K562 (cell line): Measurements from ENCODE around the gene AMN1. TPM values are rescaled to one million over a fixed set of nuclear protein-coding genes. Genes with fewer than 3 reads are reported as not detected.

Experiments used
- BRF1 ChIP-seq: IDR thresholded peaks from 3 replicates; pipeline ENCODE4 v1.6.1; 2011; ENCODE audit warnings: borderline replicate concordance, mild to moderate bottlenecking; ENCODE audit not compliant: insufficient read length; ENCODE audit errors: extremely low read depth
- CREB1 ChIP-seq, 2 experiments: sonication (generic) in 1 of 2; formaldehyde crosslinking in 1 of 2; IDR thresholded peaks; 2 replicates each; pipeline versions ENCODE4 v1.6.1 to v1.8.0; 2012 to 2022; ENCODE audit warnings: inconsistent platforms in 1 of 2, mild to moderate bottlenecking in 1 of 2, missing genetic modification reagents in 1 of 2, moderate library complexity in 1 of 2
- ETV1 ChIP-seq: fragments of 450-650 bp; conservative IDR thresholded peaks from 2 replicates; pipeline ENCODE4 v1.6.1; 2016; ENCODE audit warnings: missing genetic modification characterization, control low read depth, low read depth, missing compliant biosample characterization
- HDAC1 ChIP-seq, 2 experiments: fragments of 450-650 bp; IDR thresholded peaks; 2 replicates each; pipeline ENCODE4 v1.6.1; 2016 to 2017; ENCODE audit warnings: inconsistent platforms in 1 of 2, mild to moderate bottlenecking in 1 of 2, moderate library complexity in 1 of 2
- HNRNPLL ChIP-seq: fragments of 200-400 bp; formaldehyde crosslinking; IDR thresholded peaks from 2 replicates; pipeline ENCODE4 v1.6.1; 2017; ENCODE audit warnings: low read length, low read depth, mild to moderate bottlenecking; ENCODE audit not compliant: poor library complexity, severe bottlenecking
- JUN ChIP-seq, 2 experiments: sonication (generic) in 1 of 2; formaldehyde crosslinking in 1 of 2; IDR thresholded peaks; 2 replicates each; pipeline versions ENCODE4 v1.6.1 to v1.8.0; 2012 to 2022; ENCODE audit warnings: borderline replicate concordance in 2 of 2, mild to moderate bottlenecking in 2 of 2, improper control_type of control experiment in 1 of 2, low read depth in 1 of 2, low read length in 1 of 2, missing genetic modification reagents in 1 of 2
- MCM7 ChIP-seq, 2 experiments: fragments of 450-650 bp; IDR thresholded peaks; 2 replicates each; pipeline ENCODE4 v1.6.1; 2016 to 2018
- MYNN ChIP-seq, 2 experiments: sonication (generic); formaldehyde crosslinking in 1 of 2; IDR thresholded peaks; 2 replicates each; pipeline versions ENCODE4 v1.5.0 to v1.6.1; 2016 to 2020; ENCODE audit warnings: antibody characterized with exemption in 1 of 2, missing genetic modification reagents in 1 of 2
- NEUROD1 ChIP-seq: fragments of 150-350 bp; IDR thresholded peaks from 2 replicates; pipeline ENCODE4 v1.6.1; 2014; ENCODE audit warnings: borderline replicate concordance, low read length, low read depth; ENCODE audit not compliant: partially characterized antibody
- NFRKB ChIP-seq: fragments of 450-650 bp; IDR thresholded peaks from 2 replicates; pipeline ENCODE4 v1.6.1; 2016; ENCODE audit warnings: low read depth
- NRF1 ChIP-seq, 2 experiments: fragments of 450-650 bp; IDR thresholded peaks in 1 of 2; conservative IDR thresholded peaks in 1 of 2; 2 replicates each; pipeline ENCODE4 v1.6.1; 2014; ENCODE audit warnings: mild to moderate bottlenecking in 2 of 2
- OTX1 ChIP-seq: fragments of 450-650 bp; formaldehyde crosslinking; IDR thresholded peaks from 2 replicates; pipeline ENCODE4 v1.4.0; 2022; ENCODE audit warnings: mild to moderate bottlenecking
- PPARD ChIP-seq: fragments of 250-450 bp; sonication (Bioruptor Pico); IDR thresholded peaks from 2 replicates; pipeline ENCODE4 v1.8.0; 2022; ENCODE audit warnings: inconsistent platforms, mild to moderate bottlenecking, moderate library complexity
- SMAD4 ChIP-seq: fragments of 250-450 bp; sonication (Bioruptor Pico); conservative IDR thresholded peaks from 2 replicates; pipeline ENCODE4 v1.8.0; 2021; ENCODE audit warnings: inconsistent platforms, mild to moderate bottlenecking, moderate library complexity
- ZBED1 ChIP-seq: IDR thresholded peaks from 2 replicates; pipeline ENCODE4 v1.6.1; 2014
- ZEB2 ChIP-seq: fragments of 450-650 bp; IDR thresholded peaks from 2 replicates; pipeline ENCODE4 v1.6.1; 2016
- ZNF384 ChIP-seq: IDR thresholded peaks from 2 replicates; pipeline ENCODE4 v1.6.1; 2012; ENCODE audit warnings: low read depth, low read length, improper control_type of control experiment
- ZSCAN29 ChIP-seq: fragments of 450-650 bp; IDR thresholded peaks from 2 replicates; pipeline ENCODE4 v1.6.1; 2017
- polyA plus RNA-seq, 8 experiments: library from polyadenylated mRNA; depleted of rRNA in 4 of 8; stranded (reverse) in 5 of 8; unstranded in 3 of 8; fragments of >200 nt; fragmentation: Nextera tagmentation in 2 of 8; fragmentation: Illumina TruSeq in 1 of 8; extraction: Ambion mirVana in 2 of 8; extraction: Trizol in 1 of 8; gene quantifications; 2 replicates each; pipeline versions ENCODE4 v1.2.1 to v1.2.3, GENCODE V29; 2011 to 2014; ENCODE audit warnings: inconsistent platforms in 1 of 8, missing spikeins in 1 of 8
- total RNA-seq, 7 experiments: library from RNA; depleted of rRNA in 6 of 7; stranded (reverse); fragments of >200 nt in 6 of 7; fragmentation: Illumina TruSeq in 2 of 7; extraction: Trizol in 2 of 7; gene quantifications; 2 replicates each; pipeline versions ENCODE4 v1.2.1 to v1.2.3, GENCODE V29; 2011 to 2021; ENCODE audit warnings: low replicate concordance in 1 of 7
- TF ChIP-seq, protein P1 (sequence below): fragments of 450-650 bp; conservative IDR thresholded peaks from 2 replicates; pipeline ENCODE4 v1.6.1; 2016; ENCODE audit warnings: missing genetic modification characterization, low read depth, mild to moderate bottlenecking, control low read depth, missing compliant biosample characterization
- TF ChIP-seq, protein P2 (sequence below): sonication (generic); formaldehyde crosslinking; IDR thresholded peaks from 2 replicates; pipeline ENCODE4 v1.8.0; 2022; ENCODE audit warnings: missing genetic modification reagents, mild to moderate bottlenecking, moderate library complexity, borderline replicate concordance
- TF ChIP-seq, protein P3 (sequence below): sonication (generic); formaldehyde crosslinking; IDR thresholded peaks from 2 replicates; pipeline ENCODE4 v1.8.1; 2023; ENCODE audit warnings: missing genetic modification reagents, mild to moderate bottlenecking, borderline replicate concordance

AMN1 gene
- total and polyA plus RNA-seq, 9 of the 15 experiments (the other 6 are each of a cell fraction or from before 2014, with no cell fraction given): 5.2 to 27.6 (median 13.0) TPM

DNA sequence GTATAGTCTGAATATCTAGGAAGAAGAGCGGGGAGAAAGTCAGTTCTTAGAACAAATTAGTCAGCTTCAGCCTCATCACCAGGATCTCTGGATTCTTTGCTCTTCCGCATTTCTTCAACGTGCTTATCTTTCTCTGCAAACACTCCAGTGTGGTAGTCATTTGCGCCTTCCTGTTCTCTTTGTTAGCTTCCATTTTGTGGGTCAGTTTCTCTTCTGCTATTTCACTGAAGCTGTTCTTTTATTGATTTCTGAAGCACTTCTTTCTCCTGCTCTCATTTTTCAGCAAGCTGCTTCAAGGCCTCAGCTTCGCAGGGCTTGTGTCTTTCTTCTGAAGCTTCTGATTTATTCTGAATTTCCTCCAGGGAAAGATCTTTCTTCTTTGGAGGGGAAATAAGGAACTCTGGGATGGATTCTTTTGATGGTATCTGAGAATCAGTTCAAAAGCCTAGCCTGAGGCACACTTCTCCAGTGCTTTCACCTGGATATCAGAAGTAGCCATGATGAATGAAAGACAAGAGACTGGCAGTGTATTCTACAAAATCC is 13.5 kb downstream of the AMN1 start (continued):
- TF ChIP-seq, protein P1, sequence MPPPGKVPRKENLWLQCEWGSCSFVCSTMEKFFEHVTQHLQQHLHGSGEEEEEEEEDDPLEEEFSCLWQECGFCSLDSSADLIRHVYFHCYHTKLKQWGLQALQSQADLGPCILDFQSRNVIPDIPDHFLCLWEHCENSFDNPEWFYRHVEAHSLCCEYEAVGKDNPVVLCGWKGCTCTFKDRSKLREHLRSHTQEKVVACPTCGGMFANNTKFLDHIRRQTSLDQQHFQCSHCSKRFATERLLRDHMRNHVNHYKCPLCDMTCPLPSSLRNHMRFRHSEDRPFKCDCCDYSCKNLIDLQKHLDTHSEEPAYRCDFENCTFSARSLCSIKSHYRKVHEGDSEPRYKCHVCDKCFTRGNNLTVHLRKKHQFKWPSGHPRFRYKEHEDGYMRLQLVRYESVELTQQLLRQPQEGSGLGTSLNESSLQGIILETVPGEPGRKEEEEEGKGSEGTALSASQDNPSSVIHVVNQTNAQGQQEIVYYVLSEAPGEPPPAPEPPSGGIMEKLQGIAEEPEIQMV (tag): 0 out of 2 replicates have a peak, but pooled peaks have one; percentile 13
- no peak for TF ChIP-seq HNRNPLL
- TF ChIP-seq, protein P2, sequence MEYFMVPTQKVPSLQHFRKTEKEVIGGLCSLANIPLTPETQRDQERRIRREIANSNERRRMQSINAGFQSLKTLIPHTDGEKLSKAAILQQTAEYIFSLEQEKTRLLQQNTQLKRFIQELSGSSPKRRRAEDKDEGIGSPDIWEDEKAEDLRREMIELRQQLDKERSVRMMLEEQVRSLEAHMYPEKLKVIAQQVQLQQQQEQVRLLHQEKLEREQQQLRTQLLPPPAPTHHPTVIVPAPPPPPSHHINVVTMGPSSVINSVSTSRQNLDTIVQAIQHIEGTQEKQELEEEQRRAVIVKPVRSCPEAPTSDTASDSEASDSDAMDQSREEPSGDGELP (CRISPR knock-in tag): no peak
- TF ChIP-seq PPARD (CRISPR knock-in tag): no peak
- TF ChIP-seq NRF1 (conservative IDR thresholded peaks at IDR 0.05 in 1 of 2, IDR thresholded peaks at IDR 0.05 in 1 of 2): no peak
- TF ChIP-seq, protein P3, sequence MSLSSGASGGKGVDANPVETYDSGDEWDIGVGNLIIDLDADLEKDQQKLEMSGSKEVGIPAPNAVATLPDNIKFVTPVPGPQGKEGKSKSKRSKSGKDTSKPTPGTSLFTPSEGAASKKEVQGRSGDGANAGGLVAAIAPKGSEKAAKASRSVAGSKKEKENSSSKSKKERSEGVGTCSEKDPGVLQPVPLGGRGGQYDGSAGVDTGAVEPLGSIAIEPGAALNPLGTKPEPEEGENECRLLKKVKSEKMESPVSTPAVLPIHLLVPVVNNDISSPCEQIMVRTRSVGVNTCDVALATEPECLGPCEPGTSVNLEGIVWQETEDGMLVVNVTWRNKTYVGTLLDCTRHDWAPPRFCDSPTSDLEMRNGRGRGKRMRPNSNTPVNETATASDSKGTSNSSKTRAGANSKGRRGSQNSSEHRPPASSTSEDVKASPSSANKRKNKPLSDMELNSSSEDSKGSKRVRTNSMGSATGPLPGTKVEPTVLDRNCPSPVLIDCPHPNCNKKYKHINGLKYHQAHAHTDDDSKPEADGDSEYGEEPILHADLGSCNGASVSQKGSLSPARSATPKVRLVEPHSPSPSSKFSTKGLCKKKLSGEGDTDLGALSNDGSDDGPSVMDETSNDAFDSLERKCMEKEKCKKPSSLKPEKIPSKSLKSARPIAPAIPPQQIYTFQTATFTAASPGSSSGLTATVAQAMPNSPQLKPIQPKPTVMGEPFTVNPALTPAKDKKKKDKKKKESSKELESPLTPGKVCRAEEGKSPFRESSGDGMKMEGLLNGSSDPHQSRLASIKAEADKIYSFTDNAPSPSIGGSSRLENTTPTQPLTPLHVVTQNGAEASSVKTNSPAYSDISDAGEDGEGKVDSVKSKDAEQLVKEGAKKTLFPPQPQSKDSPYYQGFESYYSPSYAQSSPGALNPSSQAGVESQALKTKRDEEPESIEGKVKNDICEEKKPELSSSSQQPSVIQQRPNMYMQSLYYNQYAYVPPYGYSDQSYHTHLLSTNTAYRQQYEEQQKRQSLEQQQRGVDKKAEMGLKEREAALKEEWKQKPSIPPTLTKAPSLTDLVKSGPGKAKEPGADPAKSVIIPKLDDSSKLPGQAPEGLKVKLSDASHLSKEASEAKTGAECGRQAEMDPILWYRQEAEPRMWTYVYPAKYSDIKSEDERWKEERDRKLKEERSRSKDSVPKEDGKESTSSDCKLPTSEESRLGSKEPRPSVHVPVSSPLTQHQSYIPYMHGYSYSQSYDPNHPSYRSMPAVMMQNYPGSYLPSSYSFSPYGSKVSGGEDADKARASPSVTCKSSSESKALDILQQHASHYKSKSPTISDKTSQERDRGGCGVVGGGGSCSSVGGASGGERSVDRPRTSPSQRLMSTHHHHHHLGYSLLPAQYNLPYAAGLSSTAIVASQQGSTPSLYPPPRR: no peak
- TF ChIP-seq MCM7 (IDR thresholded peaks at IDR 0.05): no peak
- peak; percentile 65; the same call in 1 of the 2 replicates for TF ChIP-seq JUN (IDR thresholded peaks at IDR 0.05; ENCODE audit: borderline replicate concordance, low read depth, low read length)
- no peak for TF ChIP-seq JUN (CRISPR knock-in tag; IDR thresholded peaks at IDR 0.05; ENCODE audit: borderline replicate concordance)
- 0 out of 2 replicates have a peak, but pooled peaks have one; percentile 21 for TF ChIP-seq OTX1 (CRISPR knock-in tag)
- TF ChIP-seq MYNN (IDR thresholded peaks at IDR 0.05): peak; percentile 50; the same call in 1 of the 2 replicates
- no peak for TF ChIP-seq MYNN (CRISPR knock-in tag; IDR thresholded peaks at IDR 0.05)
- no peak; the same call in 1 of the 2 replicates for TF ChIP-seq ZSCAN29
- peak; percentile 100 for TF ChIP-seq NFRKB
- TF ChIP-seq ETV1 (tag): peak; percentile 85
- peak; percentile 78 for TF ChIP-seq NEUROD1
- TF ChIP-seq SMAD4 (CRISPR knock-in tag): peak; percentile 46
- TF ChIP-seq HDAC1 (IDR thresholded peaks at IDR 0.05): peak in 1 of 2 experiments; percentile 89; a peak in 2 of 4 replicates
- TF ChIP-seq ZEB2: peak; percentile 80
- no peak for TF ChIP-seq CREB1 (IDR thresholded peaks at IDR 0.05)
- TF ChIP-seq CREB1 (CRISPR knock-in tag; IDR thresholded peaks at IDR 0.05): 0 out of 2 replicates have a peak, but pooled peaks have one; percentile 20
- peak; percentile 62; the same call in 1 of the 2 replicates for TF ChIP-seq ZBED1
- no peak for TF ChIP-seq ZNF384
- no peak for TF ChIP-seq BRF1
